Fibroblast of the aortic adventitia (primary cell): ENCODE measurements around the gene PLEKHM3. TPM values are rescaled to one million over a fixed set of nuclear protein-coding genes. Genes with fewer than 3 reads are reported as not detected.

Experiments
- DNase-seq: peaks from one replicate; pipeline ENCODE4 v3.0.0-alpha.2; 2010; ENCODE audit warnings: low read depth
- H3K4me3 ChIP-seq: 2 replicates; pipeline ENCODE4 v1.5.1; 2011; ENCODE audit warnings: low read depth, mild to moderate bottlenecking, control low read depth, low read length, moderate library complexity
- CTCF ChIP-seq: IDR thresholded peaks from 2 replicates; pipeline ENCODE4 v1.5.1; 2011; ENCODE audit warnings: mild to moderate bottlenecking, low read length, control low read depth, inconsistent platforms; ENCODE audit not compliant: insufficient read depth
- total RNA-seq: library from RNA; depleted of rRNA; stranded (reverse); fragments of >200 nt; gene quantifications from 2 replicates; pipeline ENCODE4 v1.2.3, GENCODE V29; 2012; ENCODE audit warnings: low replicate concordance

Gene PLEKHM3
- total RNA-seq, 1 donor: 15.1 TPM

GRCh38 chr2:208010506-208010905 lies 14.8 kb downstream of the PLEKHM3 start:
- no peak for DNase-seq
- no peak for TF ChIP-seq CTCF
- no peak overlapping the region for H3K4me3 ChIP-seq

- no peak overlapping the region for H3K4me3 ChIP-seq
- no peak for DNase-seq
These were observed 18.5 kb downstream of the PLEKHM3 start for GRCh38 chr2:208006833-208007232.

GRCh38 chr2:208006337-208006736 lies 19.0 kb downstream of the PLEKHM3 start:
- no peak overlapping the region for H3K4me3 ChIP-seq
- no peak for DNase-seq
- TF ChIP-seq CTCF: no peak

More at GRCh38 chr2:208006833-208007232, 18.5 kb downstream of the PLEKHM3 start:
- no peak for TF ChIP-seq CTCF

- TF ChIP-seq CTCF: no peak
- DNase-seq: no peak
- H3K4me3 ChIP-seq: no peak overlapping the region
These were observed 23.4 kb downstream of the PLEKHM3 start for GRCh38 chr2:208001924-208002323.

- DNase-seq: peak; percentile 53
- TF ChIP-seq CTCF: no peak
- no peak overlapping the region for H3K4me3 ChIP-seq
These were observed 24.5 kb downstream of the PLEKHM3 start for GRCh38 chr2:208000701-208001395.

GRCh38 chr2:207996848-207997247 lies 28.5 kb downstream of the PLEKHM3 start:
- H3K4me3 ChIP-seq: no peak overlapping the region
- no peak for DNase-seq
- TF ChIP-seq CTCF: no peak

GRCh38 chr2:207995887-207996286 lies 29.4 kb downstream of the PLEKHM3 start:
- DNase-seq: no peak
- TF ChIP-seq CTCF: no peak
- no peak overlapping the region for H3K4me3 ChIP-seq
